ENCODE measurements around the gene MAGI1.

MAGI1 gene

GRCh38 chr3:65952842-65953241 is 85.9 kb downstream of the MAGI1 start:
- TF ChIP-seq TAF1 (IDR thresholded peaks at IDR 0.05; ENCODE audit: borderline replicate concordance, low read depth, low read length) (no peak), POLR2A (IDR thresholded peaks at IDR 0.05; ENCODE audit: low read depth, low read length) (no peak), POLR2AphosphoS5 (IDR thresholded peaks at IDR 0.05; ENCODE audit: low read depth, low read length) (no peak)
- DNase-seq (ENCODE audit: insufficient read length) (no peak), FAIRE-seq (no peak)

DNA sequence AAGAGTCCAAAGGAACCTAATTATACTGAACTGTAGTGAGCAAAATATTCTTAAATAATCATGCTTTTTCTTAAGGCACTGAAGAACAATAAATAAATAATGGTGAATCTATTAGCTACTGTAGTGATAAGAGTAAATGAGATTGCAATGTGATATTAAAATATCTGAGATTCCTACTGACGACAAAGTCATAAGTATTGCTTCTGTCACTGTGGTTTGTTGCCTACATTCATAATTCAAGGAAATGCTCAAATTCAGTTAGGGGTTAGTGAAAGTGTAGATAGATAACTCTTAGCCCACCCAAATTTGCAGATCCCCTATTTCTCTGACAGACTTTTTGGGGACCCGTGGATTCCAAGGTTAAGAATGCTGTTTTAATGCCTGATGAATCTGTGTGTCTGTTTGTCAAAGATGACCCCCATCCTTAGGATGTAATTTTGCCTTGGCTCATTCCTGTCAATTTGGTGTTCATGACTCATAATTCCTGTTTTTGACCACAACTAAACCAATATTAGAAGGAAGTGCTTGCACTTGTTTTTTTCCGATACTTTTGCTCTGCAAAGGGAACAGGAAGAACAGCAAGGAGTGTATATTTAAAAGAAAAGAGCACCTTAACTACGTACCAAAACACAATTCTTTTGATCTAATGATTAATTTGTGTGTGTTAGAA is 86.7 kb downstream of the MAGI1 start:
- FAIRE-seq (no peak), DNase-seq (ENCODE audit: insufficient read length) (no peak)
- TF ChIP-seq POLR2AphosphoS5 (IDR thresholded peaks at IDR 0.05; ENCODE audit: low read depth, low read length) (no peak), POLR2A (IDR thresholded peaks at IDR 0.05; ENCODE audit: low read depth, low read length) (no peak), TAF1 (IDR thresholded peaks at IDR 0.05; ENCODE audit: borderline replicate concordance, low read depth, low read length) (no peak)

DNA sequence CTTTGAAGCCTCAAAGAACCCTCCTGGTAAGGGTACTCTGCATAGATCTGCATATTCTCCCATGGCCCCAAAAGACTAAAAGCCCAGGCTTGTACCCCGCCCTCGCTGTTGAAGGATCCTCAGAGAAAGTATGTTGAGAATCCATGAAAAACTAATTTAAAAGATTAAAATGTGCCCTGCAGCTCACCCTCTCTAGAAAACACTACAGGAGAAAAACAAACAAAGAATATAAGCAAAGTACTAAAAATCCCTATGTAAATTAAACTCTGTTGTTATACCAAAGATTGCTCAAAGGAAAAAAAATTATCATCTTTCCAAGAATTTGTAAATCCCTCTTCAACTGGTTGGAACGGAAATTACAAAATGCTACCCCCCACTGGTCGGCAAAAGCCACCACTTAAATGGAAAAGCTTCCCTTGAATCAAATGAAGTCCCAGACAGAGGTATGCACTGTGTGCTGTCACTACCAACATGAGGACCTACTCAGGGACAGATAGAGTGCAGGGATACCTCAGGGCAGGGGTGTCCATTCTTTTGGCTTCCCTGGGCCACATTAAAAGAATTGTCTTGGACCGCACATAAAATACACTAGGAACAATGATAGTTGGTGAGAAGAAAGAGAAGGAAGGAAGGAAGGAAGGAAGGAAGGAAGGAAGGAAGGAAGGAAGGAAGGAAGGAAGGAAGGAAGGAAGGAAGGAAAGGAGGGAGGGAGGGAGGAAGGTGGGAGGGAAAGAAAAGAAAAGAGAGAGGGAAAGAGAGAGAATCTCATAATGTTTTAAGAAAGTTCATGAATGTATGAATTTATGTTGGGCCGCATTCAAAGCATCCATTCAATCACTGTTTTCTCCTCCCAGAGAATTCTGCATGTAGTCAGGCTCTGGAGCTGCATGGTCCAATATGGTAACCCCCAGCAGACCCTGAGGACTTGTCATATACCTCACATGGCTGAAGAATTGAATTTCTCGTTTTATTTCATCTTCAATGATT is 88.1 kb downstream of the MAGI1 start:
- no peak for DNase-seq (ENCODE audit: insufficient read length)
- FAIRE-seq = no peak
- TF ChIP-seq TAF1 (IDR thresholded peaks at IDR 0.05; ENCODE audit: borderline replicate concordance, low read depth, low read length) (no peak), POLR2A (IDR thresholded peaks at IDR 0.05; ENCODE audit: low read depth, low read length) (no peak), POLR2AphosphoS5 (IDR thresholded peaks at IDR 0.05; ENCODE audit: low read depth, low read length) (no peak)

DNA sequence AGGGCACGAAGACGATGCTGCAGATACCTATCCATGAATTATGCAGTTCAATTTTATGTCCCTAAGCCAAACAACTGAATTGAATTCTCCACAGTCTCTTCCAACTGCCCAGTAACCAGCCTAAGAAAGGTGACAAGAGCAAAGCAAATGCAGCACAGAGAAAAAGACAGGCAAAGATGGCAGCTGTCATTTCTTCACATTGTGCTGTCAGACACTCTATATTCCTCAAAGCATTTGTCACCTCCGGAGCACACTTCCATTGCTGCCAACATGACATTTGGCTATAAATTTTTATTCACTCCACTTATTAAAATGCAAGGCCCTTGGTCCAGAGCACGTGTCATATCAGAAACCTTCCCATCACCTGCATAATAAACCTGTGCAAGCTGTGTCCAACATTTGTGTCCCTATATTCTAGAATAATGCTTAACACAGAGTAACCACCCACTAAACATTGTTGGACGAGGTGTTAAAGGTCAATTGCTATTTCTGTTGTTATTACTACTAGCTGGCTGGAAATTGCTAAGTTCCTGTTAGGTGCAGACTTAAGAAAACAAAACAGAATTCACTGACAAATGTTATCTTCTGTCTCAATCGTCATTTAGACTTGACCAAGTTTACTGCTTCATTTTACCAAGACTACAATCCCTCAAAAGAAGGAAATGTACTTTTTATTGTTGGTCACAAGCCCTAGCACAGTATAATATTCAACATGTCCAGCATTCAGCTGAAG is 89.7 kb downstream of the MAGI1 start:
- FAIRE-seq (peak; percentile 76), DNase-seq (ENCODE audit: insufficient read length) (no peak)
- TF ChIP-seq POLR2AphosphoS5 (IDR thresholded peaks at IDR 0.05; ENCODE audit: low read depth, low read length) = no peak
- TF ChIP-seq POLR2A (IDR thresholded peaks at IDR 0.05; ENCODE audit: low read depth, low read length) = no peak
- TF ChIP-seq TAF1 (IDR thresholded peaks at IDR 0.05; ENCODE audit: borderline replicate concordance, low read depth, low read length) = no peak

GRCh38 chr3:65946438-65946837 is 92.3 kb downstream of the MAGI1 start:
- no peak for DNase-seq (ENCODE audit: insufficient read length)
- FAIRE-seq = no peak
- TF ChIP-seq TAF1 (IDR thresholded peaks at IDR 0.05; ENCODE audit: borderline replicate concordance, low read depth, low read length) (no peak), POLR2A (IDR thresholded peaks at IDR 0.05; ENCODE audit: low read depth, low read length) (no peak), POLR2AphosphoS5 (IDR thresholded peaks at IDR 0.05; ENCODE audit: low read depth, low read length) (no peak)

DNA sequence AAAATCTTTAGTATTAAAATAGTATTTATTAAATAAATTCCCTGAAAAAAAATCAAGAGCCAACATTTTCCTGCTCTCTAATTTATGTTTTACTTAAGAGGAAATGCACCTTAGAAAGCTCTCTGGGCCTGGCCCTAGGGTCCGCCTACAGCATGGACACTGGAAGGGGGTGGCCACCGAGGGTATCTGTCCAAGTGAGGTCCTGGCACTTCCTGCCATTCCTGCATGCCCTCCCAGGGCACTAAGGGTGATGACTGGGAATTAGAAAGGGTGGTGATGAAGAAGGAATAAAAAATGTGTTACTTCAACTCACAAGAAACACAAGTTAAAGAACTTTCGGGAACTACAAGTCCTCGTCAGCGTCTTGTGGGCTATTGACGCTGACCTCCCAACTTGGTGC is 92.8 kb downstream of the MAGI1 start:
- FAIRE-seq (no peak), DNase-seq (ENCODE audit: insufficient read length) (no peak)
- TF ChIP-seq TAF1 (IDR thresholded peaks at IDR 0.05; ENCODE audit: borderline replicate concordance, low read depth, low read length) = no peak
- no peak for TF ChIP-seq POLR2A (IDR thresholded peaks at IDR 0.05; ENCODE audit: low read depth, low read length)
- no peak for TF ChIP-seq POLR2AphosphoS5 (IDR thresholded peaks at IDR 0.05; ENCODE audit: low read depth, low read length)

DNA sequence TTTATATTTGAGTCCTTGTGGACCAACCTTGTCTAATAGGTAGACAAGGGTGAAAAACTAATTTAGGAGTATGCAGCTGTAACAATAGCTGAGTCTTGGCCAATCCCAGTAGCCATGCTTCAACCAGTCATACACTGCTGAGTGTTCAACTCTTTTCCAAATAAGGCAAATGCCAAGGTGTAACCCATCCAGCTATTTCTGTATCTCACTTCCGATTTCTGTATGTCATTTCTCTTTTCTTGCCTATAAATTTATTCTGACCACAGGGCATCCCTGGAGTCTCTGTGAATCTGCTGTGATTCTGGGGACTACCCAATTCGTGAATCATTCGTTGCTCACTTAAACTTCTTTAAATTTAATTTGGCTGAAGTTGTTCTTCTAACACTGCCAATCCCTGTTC is 93.2 kb downstream of the MAGI1 start:
- no peak for FAIRE-seq
- TF ChIP-seq POLR2AphosphoS5 (IDR thresholded peaks at IDR 0.05; ENCODE audit: low read depth, low read length) (no peak), POLR2A (IDR thresholded peaks at IDR 0.05; ENCODE audit: low read depth, low read length) (no peak), TAF1 (IDR thresholded peaks at IDR 0.05; ENCODE audit: borderline replicate concordance, low read depth, low read length) (no peak)
- no peak for DNase-seq (ENCODE audit: insufficient read length)

DNA sequence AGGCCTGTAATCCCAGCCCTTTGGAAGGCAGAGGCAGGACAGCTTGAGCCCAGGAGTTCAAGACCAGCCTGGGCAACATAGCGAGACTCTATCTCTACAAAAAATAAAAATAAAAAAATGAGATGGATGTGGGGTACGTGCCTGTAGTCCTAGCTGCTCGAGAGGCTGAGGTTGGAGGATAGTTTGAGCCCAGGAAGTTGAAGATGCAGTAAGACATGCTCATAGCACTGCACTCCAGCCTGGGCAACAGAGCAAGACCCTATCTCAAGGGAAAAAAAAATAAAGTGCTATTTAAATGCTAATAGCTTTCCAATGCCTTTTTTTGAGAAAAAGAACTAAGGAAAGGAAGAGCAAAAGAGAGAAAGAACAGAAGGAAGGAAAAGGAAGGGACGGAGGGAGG is 94.5 kb downstream of the MAGI1 start:
- DNase-seq (ENCODE audit: insufficient read length) = no peak
- no peak for FAIRE-seq
- no peak for TF ChIP-seq TAF1 (IDR thresholded peaks at IDR 0.05; ENCODE audit: borderline replicate concordance, low read depth, low read length)
- no peak for TF ChIP-seq POLR2AphosphoS5 (IDR thresholded peaks at IDR 0.05; ENCODE audit: low read depth, low read length)
- TF ChIP-seq POLR2A (IDR thresholded peaks at IDR 0.05; ENCODE audit: low read depth, low read length) = no peak

GRCh38 chr3:65939801-65940246 is 98.9 kb downstream of the MAGI1 start:
- TF ChIP-seq POLR2A (IDR thresholded peaks at IDR 0.05; ENCODE audit: low read depth, low read length) = no peak
- no peak for TF ChIP-seq POLR2AphosphoS5 (IDR thresholded peaks at IDR 0.05; ENCODE audit: low read depth, low read length)
- no peak for TF ChIP-seq TAF1 (IDR thresholded peaks at IDR 0.05; ENCODE audit: borderline replicate concordance, low read depth, low read length)
- DNase-seq (ENCODE audit: insufficient read length) (no peak), FAIRE-seq (no peak)

DNA sequence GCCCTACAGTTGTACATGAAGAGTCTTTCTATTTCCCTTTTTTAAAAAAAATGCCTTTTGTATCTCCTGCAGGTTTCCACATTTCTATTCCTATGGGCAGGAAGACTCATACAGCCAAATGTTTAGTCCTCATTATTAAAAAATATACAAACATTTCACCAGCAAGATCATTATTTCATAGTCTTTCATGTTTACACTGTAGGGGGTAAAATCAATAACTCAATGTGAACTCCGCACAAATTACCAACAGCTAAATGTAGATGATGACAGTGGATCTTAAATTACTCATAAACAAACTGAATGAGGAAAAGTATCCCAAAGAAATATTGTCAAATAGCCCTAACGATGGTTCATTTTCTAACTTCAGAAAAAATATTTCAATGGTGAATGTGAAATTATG is 99.5 kb downstream of the MAGI1 start:
- DNase-seq (ENCODE audit: insufficient read length) (no peak), FAIRE-seq (no peak)
- no peak for TF ChIP-seq POLR2A (IDR thresholded peaks at IDR 0.05; ENCODE audit: low read depth, low read length)

DNA sequence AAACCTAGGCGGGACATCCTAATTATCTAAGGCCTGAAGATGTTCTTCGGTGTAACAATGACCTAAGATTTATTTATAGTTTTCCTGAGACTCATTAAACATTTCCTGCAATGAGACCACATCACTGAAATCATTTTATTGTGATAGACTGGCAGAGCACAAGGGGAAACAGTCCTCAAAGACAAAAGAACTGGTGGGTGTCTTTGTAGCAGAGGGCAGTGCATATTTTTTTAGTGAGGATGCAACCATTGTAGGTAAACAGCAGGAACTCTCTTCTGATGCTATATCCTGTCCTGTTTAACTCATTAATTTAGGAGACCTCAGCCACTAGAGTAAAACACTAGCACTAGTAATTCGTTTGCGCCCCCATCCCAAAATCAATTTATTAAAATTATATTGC is 100.0 kb downstream of the MAGI1 start:
- TF ChIP-seq POLR2AphosphoS5 (IDR thresholded peaks at IDR 0.05; ENCODE audit: low read depth, low read length) = no peak
- no peak for TF ChIP-seq POLR2A (IDR thresholded peaks at IDR 0.05; ENCODE audit: low read depth, low read length)
- no peak for TF ChIP-seq TAF1 (IDR thresholded peaks at IDR 0.05; ENCODE audit: borderline replicate concordance, low read depth, low read length)
- DNase-seq (ENCODE audit: insufficient read length) (no peak), FAIRE-seq (no peak)

Data from GM12892 (cell line).